ENCODE data around the gene PCDH9. TPM values are rescaled to one million over a fixed set of nuclear protein-coding genes. Genes with fewer than 3 reads are reported as not detected.

The PCDH9 gene
- total and polyA plus RNA-seq, 10 donors = 0.24 to 8.1 (median 3.8) TPM

- intact Hi-C loops (cut with DNase I; ENCODE audit: low total_unique reads) = no loop called here
Measured at GRCh38 chr13:67275351-67275960, 45.3 kb upstream of the PCDH9 start.

GRCh38 chr13:67273001-67273400 is 42.9 kb upstream of the PCDH9 start:
- Histone ChIP-seq H3K36me3 (no peaks in the 10 kb centered on the region), H3K27me3 (replicated peaks in 1 of 7) (no peaks in the 10 kb centered on the region), H3K4me1 (no peaks in the 10 kb centered on the region), H3K27ac (no peak overlapping the region), H3K9me3 (peaks cover 0 to 2% (median 0%) of the 10 kb centered on the region in 8 donors), H3K4me3 (no peak overlapping the region)
- DNase-seq = no peak
- 88 to 92% (median 90%) methylated on average over 1 of the region's 1 CpG for WGBS, 5 donors
- TF ChIP-seq POLR2A (IDR thresholded peaks at IDR 0.05) = no peak
- TF ChIP-seq CTCF (IDR thresholded peaks at IDR 0.05 in 8 of 11, conservative IDR thresholded peaks at IDR 0.05 in 3 of 11) = no peak
- no peak for TF ChIP-seq POLR2AphosphoS5 (IDR thresholded peaks at IDR 0.05)
- intact Hi-C loops (cut with DNase I; ENCODE audit: low total_unique reads) = no loop called here

More at GRCh38 chr13:67275351-67275960, 45.3 kb upstream of the PCDH9 start:
- Histone ChIP-seq H3K9me3 (peaks cover 0 to 2% (median 0%) of the 10 kb centered on the region in 8 donors), H3K36me3 (no peaks in the 10 kb centered on the region), H3K4me3 (no peak overlapping the region), H3K27ac (no peak overlapping the region), H3K27me3 (replicated peaks in 1 of 7) (no peaks in the 10 kb centered on the region), H3K4me1 (no peaks in the 10 kb centered on the region)
- no peak for DNase-seq
- WGBS, 5 donors = 47 to 61% (median 53%) methylated on average over 6 of the region's 6 CpGs
- no peak for TF ChIP-seq CTCF (IDR thresholded peaks at IDR 0.05 in 8 of 11, conservative IDR thresholded peaks at IDR 0.05 in 3 of 11)
- TF ChIP-seq POLR2AphosphoS5 (IDR thresholded peaks at IDR 0.05) = no peak
- TF ChIP-seq POLR2A (IDR thresholded peaks at IDR 0.05) = no peak

- H3K4me1 ChIP-seq = no peaks in the 10 kb centered on the region
- intact Hi-C loops (cut with DNase I; ENCODE audit: low total_unique reads) = no loop called here
- WGBS, 5 donors = 83 to 98% (median 92%) methylated on average over 4 of the region's 4 CpGs
Measured at GRCh38 chr13:67267136-67267535, 37.0 kb upstream of the PCDH9 start.

More at GRCh38 chr13:67267136-67267535, 37.0 kb upstream of the PCDH9 start:
- H3K9me3 ChIP-seq = no peaks in the 10 kb centered on the region
- H3K27ac ChIP-seq = no peak overlapping the region
- TF ChIP-seq POLR2AphosphoS5 (IDR thresholded peaks at IDR 0.05) = no peak
- TF ChIP-seq POLR2A (IDR thresholded peaks at IDR 0.05) = no peak
- TF ChIP-seq CTCF (IDR thresholded peaks at IDR 0.05 in 8 of 11, conservative IDR thresholded peaks at IDR 0.05 in 3 of 11) = no peak
- DNase-seq = no peak
- no peaks in the 10 kb centered on the region for H3K36me3 ChIP-seq
- no peaks in the 10 kb centered on the region for H3K27me3 ChIP-seq (replicated peaks in 1 of 7)
- H3K4me3 ChIP-seq = no peak overlapping the region
